Esophagus muscularis mucosa (tissue), 4 donors: ENCODE results near the gene IKZF1. TPM values are rescaled to one million over a fixed set of nuclear protein-coding genes. Genes with fewer than 3 reads are reported as not detected.

ENCODE experiments used
- DNase-seq: peaks from one replicate; pipeline ENCODE4 v3.0.0-alpha.2; 2017; ENCODE audit errors: extremely low spot score
- H3K27ac ChIP-seq, 4 donors: fragments of 200-600 bp; sonication (generic); replicated peaks in 1 of 4; 1 replicate in 3 of 4; 2 replicates in 1 of 4; pipeline ENCODE4 v1.5.1; 2016 to 2019; ENCODE audit warnings: mild to moderate bottlenecking in 1 of 4
- H3K27me3 ChIP-seq, 4 donors: fragments of 200-600 bp; sonication (generic); one replicate each; pipeline versions ENCODE4 v1.5.1 to v1.6.0; 2016 to 2019
- H3K36me3 ChIP-seq, 4 donors: fragments of 200-600 bp; sonication (generic); one replicate each; pipeline ENCODE4 v1.5.1; 2016 to 2019
- H3K4me1 ChIP-seq, 4 donors: fragments of 200-600 bp; sonication (generic); one replicate each; pipeline ENCODE4 v1.5.1; 2016 to 2019
- H3K4me3 ChIP-seq, 4 donors: fragments of 200-600 bp; sonication (generic); 1 replicate in 2 of 4; 2 replicates in 2 of 4; pipeline ENCODE4 v1.5.1; 2016 to 2019; ENCODE audit warnings: mild to moderate bottlenecking in 4 of 4, moderate library complexity in 1 of 4
- H3K9me3 ChIP-seq, 4 donors: fragments of 200-600 bp; sonication (generic); 1 replicate in 3 of 4; 2 replicates in 1 of 4; pipeline ENCODE4 v1.5.1; 2016 to 2019
- EP300 ChIP-seq: sonication (generic); formaldehyde crosslinking; IDR thresholded peaks from one replicate; pipeline ENCODE4 v1.6.1; 2017; ENCODE audit warnings: antibody characterized with exemption
- POLR2A ChIP-seq: fragments of 450-650 bp; IDR thresholded peaks from one replicate; pipeline ENCODE4 v1.6.1; 2017; ENCODE audit warnings: antibody characterized with exemption, moderate library complexity, mild to moderate bottlenecking, low read depth
- POLR2AphosphoS5 ChIP-seq, 2 donors: sonication (generic); formaldehyde crosslinking; IDR thresholded peaks; one replicate each; pipeline ENCODE4 v1.6.1; 2017; ENCODE audit warnings: antibody characterized with exemption in 2 of 2
- WGBS: methylation state at CpG from one replicate; pipeline ENCODE4 v1.1.5; 2018; 5-methylcytosine and 5-hydroxymethylcytosine counted together
- intact Hi-C: fragments of 100-400 bp; cut with DNase I; formaldehyde crosslinking; loops from one replicate; pipeline ENCODE4 v1.15.1; 2023
- total RNA-seq, 4 donors: library from RNA; depleted of rRNA; stranded (reverse); fragments of >200 nt; gene quantifications; one replicate each; pipeline versions ENCODE4 v1.1.0 to v1.2.1, GENCODE V29; 2016
- TF ChIP-seq, protein P1 (sequence below), 3 experiments: fragments of 200-600 bp in 2 of 3; fragments of 450-650 bp in 1 of 3; sonication (generic) in 2 of 3; IDR thresholded peaks; one replicate each; pipeline ENCODE4 v1.5.1; 2017 to 2019; ENCODE audit warnings: antibody characterized with exemption in 3 of 3, mild to moderate bottlenecking in 2 of 3, moderate library complexity in 1 of 3

Gene IKZF1
- total RNA-seq, 4 donors from 2014 or later, result 3.6 to 17.7 (median 9.2) TPM

DNA sequence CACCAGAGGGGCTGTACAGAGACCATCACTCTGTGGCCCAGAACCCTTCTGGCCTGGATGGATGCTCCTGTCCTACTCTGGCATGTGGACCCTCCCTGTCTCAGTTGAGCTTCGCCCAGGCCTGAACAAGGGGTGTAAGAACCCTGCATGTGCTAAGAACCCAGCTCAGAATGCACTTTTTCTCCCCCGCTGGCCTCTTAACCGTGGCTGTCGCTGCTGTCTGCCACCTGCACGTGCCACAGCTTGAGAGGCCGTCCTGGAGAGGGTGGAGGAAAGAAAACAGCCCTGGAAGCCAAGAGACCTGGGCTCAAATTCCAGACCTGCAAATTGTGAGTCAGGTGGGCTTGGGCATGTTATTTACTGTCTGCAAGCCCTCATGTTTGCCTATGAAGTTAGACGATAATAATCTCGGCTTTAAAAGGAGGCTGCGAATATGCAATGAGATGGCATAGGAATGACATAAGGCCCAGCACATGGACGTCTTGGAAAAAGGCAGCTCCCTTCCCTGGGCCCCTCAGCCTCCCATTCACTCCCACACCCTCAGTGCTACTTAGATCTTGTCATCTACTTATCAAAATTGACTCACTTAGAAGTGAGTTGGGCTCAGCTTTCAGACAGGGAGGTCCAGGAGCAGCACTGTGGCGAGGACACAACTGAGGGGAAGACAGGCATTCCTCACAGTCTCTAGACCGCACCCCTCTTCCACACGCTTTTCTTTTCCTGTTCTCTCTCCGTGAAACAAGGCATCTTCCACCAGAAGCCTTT, 114.2 kb downstream of the IKZF1 start:
- Histone ChIP-seq H3K36me3 (no peaks in the 10 kb centered on the region), H3K4me1 (no peaks in the 10 kb centered on the region), H3K4me3 (no peak overlapping the region), H3K27me3 (no peaks in the 10 kb centered on the region), H3K9me3 (no peaks in the 10 kb centered on the region), H3K27ac (no peak overlapping the region)
- TF ChIP-seq EP300 (no peak), POLR2A (no peak), POLR2AphosphoS5 (IDR thresholded peaks at IDR 0.05) (no peak)
- TF ChIP-seq, protein P1, sequence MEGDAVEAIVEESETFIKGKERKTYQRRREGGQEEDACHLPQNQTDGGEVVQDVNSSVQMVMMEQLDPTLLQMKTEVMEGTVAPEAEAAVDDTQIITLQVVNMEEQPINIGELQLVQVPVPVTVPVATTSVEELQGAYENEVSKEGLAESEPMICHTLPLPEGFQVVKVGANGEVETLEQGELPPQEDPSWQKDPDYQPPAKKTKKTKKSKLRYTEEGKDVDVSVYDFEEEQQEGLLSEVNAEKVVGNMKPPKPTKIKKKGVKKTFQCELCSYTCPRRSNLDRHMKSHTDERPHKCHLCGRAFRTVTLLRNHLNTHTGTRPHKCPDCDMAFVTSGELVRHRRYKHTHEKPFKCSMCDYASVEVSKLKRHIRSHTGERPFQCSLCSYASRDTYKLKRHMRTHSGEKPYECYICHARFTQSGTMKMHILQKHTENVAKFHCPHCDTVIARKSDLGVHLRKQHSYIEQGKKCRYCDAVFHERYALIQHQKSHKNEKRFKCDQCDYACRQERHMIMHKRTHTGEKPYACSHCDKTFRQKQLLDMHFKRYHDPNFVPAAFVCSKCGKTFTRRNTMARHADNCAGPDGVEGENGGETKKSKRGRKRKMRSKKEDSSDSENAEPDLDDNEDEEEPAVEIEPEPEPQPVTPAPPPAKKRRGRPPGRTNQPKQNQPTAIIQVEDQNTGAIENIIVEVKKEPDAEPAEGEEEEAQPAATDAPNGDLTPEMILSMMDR (IDR thresholded peaks at IDR 0.05), result no peak
- WGBS, result 78% methylated on average over 14 of the region's 14 CpGs
- no peak for DNase-seq
- intact Hi-C loops, result loop anchor here (10.0 kb wide), 1 partner anchor 214 kb away; no protein-coding TSS in a partner anchor

DNA sequence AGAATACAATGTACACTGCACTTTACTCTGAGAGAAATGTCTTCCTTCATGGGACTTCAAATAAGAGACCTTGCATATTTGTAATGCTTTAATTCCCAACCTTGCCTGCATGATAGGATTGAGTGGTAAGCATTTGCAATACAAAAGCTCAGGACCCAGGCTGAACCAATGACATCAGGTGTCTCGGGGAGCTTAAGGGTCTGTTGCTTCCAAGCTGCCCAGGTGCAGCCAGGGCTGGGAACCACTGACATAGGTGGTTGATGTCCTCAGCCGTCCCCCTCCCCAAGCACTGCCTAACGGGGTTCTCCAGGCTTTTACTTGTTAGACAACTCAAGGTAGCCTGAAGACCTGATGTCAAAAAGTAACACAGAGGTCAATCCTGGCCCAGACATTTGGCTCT, 116.5 kb downstream of the IKZF1 start:
- Histone ChIP-seq H3K4me3 (no peak overlapping the region), H3K9me3 (no peaks in the 10 kb centered on the region), H3K4me1 (no peaks in the 10 kb centered on the region), H3K27ac (no peak overlapping the region), H3K27me3 (no peaks in the 10 kb centered on the region), H3K36me3 (no peaks in the 10 kb centered on the region)
- no peak for TF ChIP-seq POLR2A
- no peak for TF ChIP-seq EP300
- no peak for TF ChIP-seq POLR2AphosphoS5 (IDR thresholded peaks at IDR 0.05)
- TF ChIP-seq, protein P1 (IDR thresholded peaks at IDR 0.05), result no peak
- intact Hi-C loops, result no loop called here
- WGBS, result 78% methylated on average over 3 of the region's 3 CpGs
- no peak for DNase-seq

DNA sequence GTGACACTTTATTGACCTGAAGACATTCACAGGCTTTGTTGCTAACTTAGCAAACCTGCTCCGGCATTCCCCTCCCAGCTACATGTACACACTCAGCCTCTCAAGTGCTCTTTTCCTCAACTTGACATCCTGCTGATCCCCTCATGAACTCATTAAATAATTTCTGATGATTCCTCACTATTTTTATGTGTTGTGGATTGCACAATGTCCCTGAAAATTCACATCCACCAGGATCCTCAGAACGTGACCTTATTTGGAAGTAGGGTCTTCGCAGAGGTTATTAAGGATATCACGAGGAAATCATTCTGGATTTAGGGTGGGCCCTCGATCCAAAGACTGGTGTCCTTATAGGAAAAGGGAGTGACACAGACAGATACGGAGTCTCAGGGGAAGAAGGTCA, 118.3 kb downstream of the IKZF1 start:
- DNase-seq, result no peak
- no peaks in the 10 kb centered on the region for H3K36me3 ChIP-seq
- 94% methylated on average over 6 of the region's 6 CpGs for WGBS
- intact Hi-C loops, result no loop called here
- H3K4me1 ChIP-seq, result no peaks in the 10 kb centered on the region
- no peaks in the 10 kb centered on the region for H3K27me3 ChIP-seq
- TF ChIP-seq EP300 (no peak), POLR2A (no peak), POLR2AphosphoS5 (IDR thresholded peaks at IDR 0.05) (no peak)
- TF ChIP-seq, protein P1 (IDR thresholded peaks at IDR 0.05), result no peak
- H3K27ac ChIP-seq, result no peak overlapping the region
- no peaks in the 10 kb centered on the region for H3K9me3 ChIP-seq
- no peak overlapping the region for H3K4me3 ChIP-seq

DNA sequence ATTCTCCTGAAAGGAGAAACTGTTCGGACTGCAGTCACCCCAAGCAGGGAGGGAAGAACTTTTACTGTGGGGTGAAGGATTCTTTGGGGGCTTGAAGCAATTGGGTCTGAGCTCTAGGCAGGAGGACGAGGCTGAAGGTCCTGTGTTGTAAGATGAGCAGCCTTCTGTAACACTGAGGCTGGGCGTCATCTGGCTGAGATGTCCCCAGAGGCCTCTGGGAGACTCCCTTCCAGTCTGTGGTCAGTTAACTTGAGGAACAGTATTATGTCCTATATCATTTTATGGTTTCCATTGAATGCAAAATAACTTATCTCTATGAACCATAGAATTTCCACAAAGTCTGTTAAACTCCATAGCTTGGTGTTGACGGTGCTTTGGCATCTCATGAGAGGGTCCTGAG, 119.3 kb downstream of the IKZF1 start:
- WGBS, result 82% methylated on average over 3 of the region's 4 CpGs
- TF ChIP-seq POLR2A (no peak), POLR2AphosphoS5 (IDR thresholded peaks at IDR 0.05) (no peak), EP300 (no peak)
- TF ChIP-seq, protein P1 (IDR thresholded peaks at IDR 0.05), result no peak
- no peak overlapping the region for H3K4me3 ChIP-seq
- no peak for DNase-seq
- no peaks in the 10 kb centered on the region for H3K4me1 ChIP-seq
- no peak overlapping the region for H3K27ac ChIP-seq
- no peaks in the 10 kb centered on the region for H3K27me3 ChIP-seq
- no peaks in the 10 kb centered on the region for H3K36me3 ChIP-seq
- intact Hi-C loops, result no loop called here
- H3K9me3 ChIP-seq, result no peaks in the 10 kb centered on the region

DNA sequence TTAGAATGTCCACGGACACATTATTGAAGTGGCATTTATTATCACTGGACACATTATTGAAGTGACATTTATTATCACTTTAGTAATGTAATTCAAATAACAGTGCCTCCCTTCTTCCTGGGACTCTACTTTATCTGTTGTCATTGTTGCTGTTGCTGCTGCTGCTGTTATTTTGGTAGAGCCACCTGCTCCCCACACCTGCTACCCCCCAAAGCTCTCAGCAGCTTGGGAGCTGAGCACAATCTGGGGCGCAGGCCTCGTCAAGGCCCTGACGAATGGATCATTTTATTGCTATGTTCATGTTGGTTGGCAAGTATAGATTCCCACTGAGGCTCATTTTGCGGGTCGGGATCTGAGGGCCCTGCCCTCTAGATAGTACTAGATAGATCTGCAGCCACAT, 120.8 kb downstream of the IKZF1 start:
- intact Hi-C loops, result no loop called here
- Histone ChIP-seq H3K9me3 (no peaks in the 10 kb centered on the region), H3K27me3 (no peaks in the 10 kb centered on the region), H3K4me3 (no peak overlapping the region), H3K36me3 (no peaks in the 10 kb centered on the region), H3K27ac (no peak overlapping the region), H3K4me1 (no peaks in the 10 kb centered on the region)
- 95% methylated on average over 6 of the region's 6 CpGs for WGBS
- no peak for DNase-seq
- no peak for TF ChIP-seq POLR2A
- no peak for TF ChIP-seq POLR2AphosphoS5 (IDR thresholded peaks at IDR 0.05)
- TF ChIP-seq, protein P1 (IDR thresholded peaks at IDR 0.05), result no peak
- no peak for TF ChIP-seq EP300
